ENCODE results near the gene ITGB1BP1. TPM values are rescaled to one million over a fixed set of nuclear protein-coding genes. Genes with fewer than 3 reads are reported as not detected.

Gene ITGB1BP1
- total RNA-seq, 1 experiment from 2014 or later: 36.7 TPM

DNA sequence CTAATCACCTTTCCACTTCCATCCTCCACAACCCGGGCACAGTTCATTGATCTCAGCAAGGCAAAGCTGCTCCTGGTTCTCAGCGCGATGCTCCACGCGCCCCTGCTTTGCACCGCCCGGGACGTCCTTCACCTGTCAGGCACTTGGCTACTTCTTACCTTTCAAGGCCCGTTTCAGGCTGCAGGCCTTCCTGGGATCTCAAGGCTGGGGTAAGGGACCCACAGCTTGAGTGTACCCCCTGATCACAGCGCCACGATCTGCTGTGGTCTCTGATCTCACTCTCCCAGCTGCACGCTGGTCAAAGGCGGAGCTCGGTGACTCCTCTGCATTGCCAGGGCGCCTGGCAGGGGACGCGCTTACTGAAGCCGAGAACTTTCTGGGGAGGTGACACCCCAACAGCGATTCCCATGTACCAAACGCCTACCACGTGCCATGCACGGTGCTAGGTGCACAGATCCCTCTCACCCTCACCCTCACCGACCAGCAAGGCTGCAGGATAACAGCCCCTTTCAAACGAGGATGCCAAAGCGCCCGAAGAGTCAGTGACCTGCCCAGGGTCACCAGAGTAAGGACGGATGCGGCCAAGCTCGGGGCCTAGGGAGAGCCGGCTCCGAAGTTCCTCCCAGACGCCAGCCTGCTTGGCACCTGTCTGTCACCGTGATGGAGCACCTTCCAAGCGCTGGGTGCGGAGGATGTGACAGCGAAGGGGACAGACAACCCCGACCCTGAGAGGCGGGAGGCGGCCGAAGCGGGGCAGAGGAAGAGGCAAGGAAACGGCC lies 818 bp downstream of the ITGB1BP1 start:
- Histone ChIP-seq H3K9me2 (replicated peaks; ENCODE audit: insufficient read depth, low read length) (no peaks in the 10 kb centered on the region), H3K9me3 (ENCODE audit: low read length) (no peaks in the 10 kb centered on the region), H3K4me2 (ENCODE audit: low read depth, low read length, poor library complexity, severe bottlenecking) (peak overlapping the region; percentile 74), H3K27me3 (ENCODE audit: low read length) (no peaks in the 10 kb centered on the region), H3K4me3 (ENCODE audit: low read length) (peak overlapping the region; percentile 92), H3K36me3 (ENCODE audit: insufficient read depth, low read length) (peaks cover 8% of the 10 kb centered on the region; the same call in 1 of the 2 replicates), H3K27ac (ENCODE audit: low read length) (no peak overlapping the region), H3K9ac (ENCODE audit: low read length) (peak overlapping the region; percentile 95), H4K20me1 (ENCODE audit: insufficient read depth, low read depth, low read length) (no peaks in the 10 kb centered on the region), H2AFZ (ENCODE audit: low read length) (peak overlapping the region; percentile 59), H3K79me2 (ENCODE audit: low read length) (peaks cover 94% of the 10 kb centered on the region), H3K4me1 (ENCODE audit: low read length) (peaks cover 34% of the 10 kb centered on the region)
- DNase-seq: peak; percentile 85

DNA sequence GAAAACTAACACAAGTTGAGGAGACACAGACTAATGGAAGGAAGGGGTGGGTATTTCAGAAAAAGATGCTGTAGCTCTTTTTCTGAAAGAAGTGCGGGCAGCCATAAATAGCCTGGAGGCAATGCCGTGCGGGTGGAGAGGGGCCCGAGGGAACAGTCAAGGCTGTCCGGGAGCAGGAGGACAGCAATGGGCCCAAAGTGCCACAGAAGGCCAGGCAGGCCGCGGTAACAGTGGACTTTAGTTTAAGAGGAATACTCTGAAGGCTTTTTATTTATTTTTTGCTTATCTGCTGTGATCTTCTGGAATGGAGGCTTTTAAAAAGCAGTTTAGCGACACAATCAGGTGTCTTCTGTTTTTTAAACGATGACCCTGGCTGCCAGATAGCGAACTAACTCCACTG lies 2.8 kb downstream of the ITGB1BP1 start:
- H2AFZ ChIP-seq (ENCODE audit: low read length): no peak overlapping the region
- H4K20me1 ChIP-seq (ENCODE audit: insufficient read depth, low read depth, low read length): no peaks in the 10 kb centered on the region
- H3K36me3 ChIP-seq (ENCODE audit: insufficient read depth, low read length): peaks cover 8% of the 10 kb centered on the region; the same call in 1 of the 2 replicates
- no peak overlapping the region for H3K27ac ChIP-seq (ENCODE audit: low read length)
- H3K4me1 ChIP-seq (ENCODE audit: low read length): peaks cover 29% of the 10 kb centered on the region
- H3K4me2 ChIP-seq (ENCODE audit: low read depth, low read length, poor library complexity, severe bottlenecking): no peak overlapping the region
- no peak overlapping the region for H3K9ac ChIP-seq (ENCODE audit: low read length)
- DNase-seq: no peak
- no peaks in the 10 kb centered on the region for H3K9me2 ChIP-seq (replicated peaks; ENCODE audit: insufficient read depth, low read length)
- H3K9me3 ChIP-seq (ENCODE audit: low read length): no peaks in the 10 kb centered on the region
- H3K4me3 ChIP-seq (ENCODE audit: low read length): no peak overlapping the region
- peaks cover 86% of the 10 kb centered on the region for H3K79me2 ChIP-seq (ENCODE audit: low read length)
- no peaks in the 10 kb centered on the region for H3K27me3 ChIP-seq (ENCODE audit: low read length)

DNA sequence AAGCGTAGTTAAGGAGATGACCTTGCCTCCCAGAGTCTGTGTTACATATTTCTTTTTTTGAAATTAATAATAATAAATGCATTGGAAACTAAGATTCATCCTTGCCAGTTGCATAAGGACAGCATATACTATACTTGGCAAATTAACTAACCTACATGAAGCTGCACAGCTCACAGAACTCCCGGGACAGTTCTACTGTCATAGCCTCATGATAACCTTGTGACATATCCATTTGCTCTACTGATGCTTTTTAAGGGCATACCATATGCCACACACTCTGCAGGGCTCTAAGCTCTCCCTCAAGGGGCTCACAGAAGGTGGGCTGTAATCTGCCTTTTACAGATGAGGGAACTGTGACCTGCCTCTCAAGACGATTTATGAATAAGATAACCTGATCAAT lies 3.8 kb downstream of the ITGB1BP1 start:
- H3K4me2 ChIP-seq (ENCODE audit: low read depth, low read length, poor library complexity, severe bottlenecking): peak overlapping the region; percentile 12
- DNase-seq: no peak
- H3K79me2 ChIP-seq (ENCODE audit: low read length): peaks cover 79% of the 10 kb centered on the region
- H3K9ac ChIP-seq (ENCODE audit: low read length): no peak overlapping the region
- no peaks in the 10 kb centered on the region for H3K9me2 ChIP-seq (replicated peaks; ENCODE audit: insufficient read depth, low read length)
- peaks cover 8% of the 10 kb centered on the region; the same call in 1 of the 2 replicates for H3K36me3 ChIP-seq (ENCODE audit: insufficient read depth, low read length)
- H3K4me3 ChIP-seq (ENCODE audit: low read length): no peak overlapping the region
- no peak overlapping the region for H2AFZ ChIP-seq (ENCODE audit: low read length)
- H3K27ac ChIP-seq (ENCODE audit: low read length): no peak overlapping the region
- H3K27me3 ChIP-seq (ENCODE audit: low read length): no peaks in the 10 kb centered on the region
- H3K9me3 ChIP-seq (ENCODE audit: low read length): no peaks in the 10 kb centered on the region
- H4K20me1 ChIP-seq (ENCODE audit: insufficient read depth, low read depth, low read length): no peaks in the 10 kb centered on the region
- peaks cover 20% of the 10 kb centered on the region for H3K4me1 ChIP-seq (ENCODE audit: low read length)

DNA sequence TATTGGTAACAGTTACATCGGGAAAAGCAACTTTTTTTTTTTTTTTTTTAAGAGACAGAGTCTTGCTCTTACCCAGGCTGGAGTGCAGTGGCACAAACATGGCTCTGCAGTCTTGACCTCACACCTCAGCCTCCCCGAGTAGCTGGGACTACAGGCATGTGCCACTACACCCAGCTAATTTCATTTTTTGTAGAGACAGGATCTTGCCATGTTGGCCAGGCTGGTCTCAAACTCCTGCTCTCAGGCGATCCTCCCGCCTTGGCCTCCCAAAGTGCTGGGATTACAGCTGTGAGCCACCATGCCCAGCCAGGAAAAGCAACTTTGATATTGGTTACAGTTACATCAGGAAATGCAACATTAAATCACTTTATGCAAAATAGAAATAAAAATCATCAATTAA lies 4.6 kb downstream of the ITGB1BP1 start:
- peaks cover 18% of the 10 kb centered on the region for H3K4me1 ChIP-seq (ENCODE audit: low read length)
- no peaks in the 10 kb centered on the region for H3K9me2 ChIP-seq (replicated peaks; ENCODE audit: insufficient read depth, low read length)
- peaks cover 8% of the 10 kb centered on the region; the same call in 1 of the 2 replicates for H3K36me3 ChIP-seq (ENCODE audit: insufficient read depth, low read length)
- no peak overlapping the region for H3K4me3 ChIP-seq (ENCODE audit: low read length)
- H3K27ac ChIP-seq (ENCODE audit: low read length): no peak overlapping the region
- H3K9ac ChIP-seq (ENCODE audit: low read length): no peak overlapping the region
- no peak for DNase-seq
- H3K4me2 ChIP-seq (ENCODE audit: low read depth, low read length, poor library complexity, severe bottlenecking): no peak overlapping the region
- H2AFZ ChIP-seq (ENCODE audit: low read length): no peak overlapping the region
- H3K79me2 ChIP-seq (ENCODE audit: low read length): peaks cover 75% of the 10 kb centered on the region
- H4K20me1 ChIP-seq (ENCODE audit: insufficient read depth, low read depth, low read length): no peaks in the 10 kb centered on the region
- no peaks in the 10 kb centered on the region for H3K27me3 ChIP-seq (ENCODE audit: low read length)
- H3K9me3 ChIP-seq (ENCODE audit: low read length): no peaks in the 10 kb centered on the region

DNA sequence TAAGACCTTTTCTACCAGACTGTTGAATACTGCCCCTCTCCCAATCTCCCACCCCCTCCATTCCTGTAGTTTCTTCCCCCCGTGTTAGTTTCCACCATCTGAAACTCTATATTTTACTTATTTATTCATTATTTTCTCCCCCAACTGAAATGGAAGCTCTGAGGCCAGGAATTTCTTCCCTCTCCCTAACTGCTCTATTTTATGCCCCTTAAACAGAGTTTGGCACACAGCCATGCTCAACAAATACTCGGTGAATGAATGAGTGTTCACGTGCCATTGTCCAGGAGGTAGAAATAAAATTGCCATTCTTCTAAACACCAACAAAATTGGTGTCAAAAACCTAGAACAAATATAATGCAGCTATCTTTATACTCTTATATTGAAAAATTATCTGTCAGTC lies 5.6 kb downstream of the ITGB1BP1 start:
- Histone ChIP-seq H3K27me3 (ENCODE audit: low read length) (no peaks in the 10 kb centered on the region), H3K4me3 (ENCODE audit: low read length) (no peak overlapping the region), H3K4me2 (ENCODE audit: low read depth, low read length, poor library complexity, severe bottlenecking) (no peak overlapping the region), H4K20me1 (ENCODE audit: insufficient read depth, low read depth, low read length) (no peaks in the 10 kb centered on the region), H2AFZ (ENCODE audit: low read length) (no peak overlapping the region), H3K27ac (ENCODE audit: low read length) (no peak overlapping the region), H3K9ac (ENCODE audit: low read length) (no peak overlapping the region), H3K4me1 (ENCODE audit: low read length) (peaks cover 18% of the 10 kb centered on the region), H3K36me3 (ENCODE audit: insufficient read depth, low read length) (peaks cover 12% of the 10 kb centered on the region; the same call in 1 of the 2 replicates), H3K79me2 (ENCODE audit: low read length) (peaks cover 74% of the 10 kb centered on the region), H3K9me3 (ENCODE audit: low read length) (no peaks in the 10 kb centered on the region), H3K9me2 (replicated peaks; ENCODE audit: insufficient read depth, low read length) (no peaks in the 10 kb centered on the region)
- DNase-seq: no peak

DNA sequence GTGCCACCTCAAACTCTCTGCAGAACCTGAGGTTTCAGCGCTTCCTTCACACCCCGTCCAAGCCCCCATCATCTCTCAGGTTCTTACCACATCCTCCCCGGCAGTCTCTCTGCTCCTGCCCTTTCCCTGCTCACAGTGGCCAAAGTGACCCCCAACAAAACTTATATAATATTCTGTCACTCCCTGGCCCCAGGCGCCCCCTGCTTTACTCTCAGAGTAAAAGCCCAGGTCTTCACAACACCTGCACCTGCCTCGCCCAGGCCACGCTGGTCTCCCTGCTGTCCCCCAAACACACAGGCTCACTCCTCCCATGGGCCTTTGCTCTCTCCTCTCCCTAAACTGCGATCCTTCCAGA lies 6.4 kb downstream of the ITGB1BP1 start:
- H3K27ac ChIP-seq (ENCODE audit: low read length): no peak overlapping the region
- H3K9me3 ChIP-seq (ENCODE audit: low read length): no peaks in the 10 kb centered on the region
- H3K9ac ChIP-seq (ENCODE audit: low read length): no peak overlapping the region
- no peak overlapping the region for H3K4me3 ChIP-seq (ENCODE audit: low read length)
- peaks cover 14% of the 10 kb centered on the region; the same call in 1 of the 2 replicates for H3K36me3 ChIP-seq (ENCODE audit: insufficient read depth, low read length)
- peaks cover 13% of the 10 kb centered on the region for H3K4me1 ChIP-seq (ENCODE audit: low read length)
- DNase-seq: no peak
- H2AFZ ChIP-seq (ENCODE audit: low read length): no peak overlapping the region
- H3K9me2 ChIP-seq (replicated peaks; ENCODE audit: insufficient read depth, low read length): no peaks in the 10 kb centered on the region
- H4K20me1 ChIP-seq (ENCODE audit: insufficient read depth, low read depth, low read length): no peaks in the 10 kb centered on the region
- peaks cover 67% of the 10 kb centered on the region for H3K79me2 ChIP-seq (ENCODE audit: low read length)
- H3K27me3 ChIP-seq (ENCODE audit: low read length): no peaks in the 10 kb centered on the region
- no peak overlapping the region for H3K4me2 ChIP-seq (ENCODE audit: low read depth, low read length, poor library complexity, severe bottlenecking)

DNA sequence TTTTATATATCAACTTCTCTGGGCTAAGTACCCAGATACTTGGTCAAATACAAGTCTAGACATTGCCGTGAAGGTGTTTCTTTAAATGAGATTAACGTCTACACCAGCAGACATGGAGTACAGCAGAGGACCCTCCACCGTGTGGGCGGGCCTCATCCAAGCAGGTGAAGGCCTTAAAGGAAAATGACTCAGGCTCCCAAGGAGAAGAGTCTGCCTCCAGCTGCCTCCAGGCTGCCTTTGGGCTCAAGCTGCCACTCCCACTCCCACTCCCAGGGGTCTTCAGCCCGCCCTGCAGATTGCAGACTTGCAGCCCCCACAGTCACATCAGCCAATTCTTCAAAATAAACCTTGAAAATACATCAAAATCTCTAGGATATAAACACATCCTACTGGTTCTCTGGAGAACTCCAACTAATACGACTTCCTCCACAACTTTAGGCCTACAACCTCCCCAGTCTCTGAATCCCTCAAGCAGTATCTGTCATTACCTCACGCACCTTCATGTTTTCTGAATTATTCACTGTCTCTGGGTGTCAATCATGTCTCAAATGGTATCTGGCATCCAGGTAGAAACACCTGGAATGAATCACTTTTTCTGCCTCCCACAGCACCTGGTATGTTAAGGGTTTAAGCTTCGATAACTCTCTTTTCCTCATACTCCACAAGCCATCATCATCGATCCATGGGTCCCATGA lies 6.9 kb downstream of the ITGB1BP1 start:
- H2AFZ ChIP-seq (ENCODE audit: low read length): no peak overlapping the region
- H4K20me1 ChIP-seq (ENCODE audit: insufficient read depth, low read depth, low read length): no peaks in the 10 kb centered on the region
- no peaks in the 10 kb centered on the region for H3K9me2 ChIP-seq (replicated peaks; ENCODE audit: insufficient read depth, low read length)
- H3K79me2 ChIP-seq (ENCODE audit: low read length): peaks cover 62% of the 10 kb centered on the region
- H3K27ac ChIP-seq (ENCODE audit: low read length): no peak overlapping the region
- no peak overlapping the region for H3K4me3 ChIP-seq (ENCODE audit: low read length)
- H3K27me3 ChIP-seq (ENCODE audit: low read length): no peaks in the 10 kb centered on the region
- no peak overlapping the region for H3K4me2 ChIP-seq (ENCODE audit: low read depth, low read length, poor library complexity, severe bottlenecking)
- no peak overlapping the region for H3K9ac ChIP-seq (ENCODE audit: low read length)
- H3K36me3 ChIP-seq (ENCODE audit: insufficient read depth, low read length): peaks cover 14% of the 10 kb centered on the region; the same call in 1 of the 2 replicates
- DNase-seq: no peak
- peaks cover 8% of the 10 kb centered on the region for H3K4me1 ChIP-seq (ENCODE audit: low read length)
- H3K9me3 ChIP-seq (ENCODE audit: low read length): no peaks in the 10 kb centered on the region

DNA sequence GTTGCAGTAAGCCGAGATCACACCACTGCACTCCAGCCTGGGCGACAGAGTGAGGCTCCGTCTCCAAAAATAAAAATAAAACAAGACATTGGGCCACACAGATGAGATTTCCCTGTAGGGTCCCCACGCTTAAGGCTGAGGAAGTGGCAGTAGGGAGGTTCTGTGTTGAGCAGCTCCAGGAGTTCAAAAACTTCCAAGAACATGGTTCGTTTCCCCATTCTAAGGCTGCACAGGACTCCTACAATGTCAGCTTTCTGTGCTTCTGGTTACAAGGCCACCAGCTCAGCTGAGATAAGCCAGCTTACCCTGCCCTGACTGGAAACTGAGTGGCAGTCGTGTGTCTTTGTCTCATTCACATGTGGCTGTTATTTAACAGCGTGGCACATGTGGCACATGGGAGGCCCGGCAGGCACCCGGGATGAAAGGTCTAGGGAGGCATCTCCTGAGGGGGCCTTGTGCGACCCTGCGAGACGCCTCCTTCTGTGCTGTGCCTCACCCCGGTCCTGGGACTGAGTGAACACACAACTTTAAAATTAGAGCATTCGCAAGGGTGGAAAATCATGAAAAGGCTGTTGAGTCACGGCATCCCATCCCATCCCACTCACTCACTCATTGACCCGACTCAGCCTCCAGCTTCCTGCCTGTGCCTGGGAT lies 7.7 kb downstream of the ITGB1BP1 start:
- Histone ChIP-seq H3K36me3 (ENCODE audit: insufficient read depth, low read length) (peaks cover 20% of the 10 kb centered on the region; the same call in 1 of the 2 replicates), H4K20me1 (ENCODE audit: insufficient read depth, low read depth, low read length) (no peaks in the 10 kb centered on the region), H3K27me3 (ENCODE audit: low read length) (no peaks in the 10 kb centered on the region), H2AFZ (ENCODE audit: low read length) (no peak overlapping the region), H3K9me2 (replicated peaks; ENCODE audit: insufficient read depth, low read length) (no peaks in the 10 kb centered on the region), H3K9me3 (ENCODE audit: low read length) (no peaks in the 10 kb centered on the region), H3K4me2 (ENCODE audit: low read depth, low read length, poor library complexity, severe bottlenecking) (no peak overlapping the region), H3K4me3 (ENCODE audit: low read length) (no peak overlapping the region), H3K27ac (ENCODE audit: low read length) (no peak overlapping the region), H3K79me2 (ENCODE audit: low read length) (peaks cover 55% of the 10 kb centered on the region), H3K4me1 (ENCODE audit: low read length) (peaks cover 6% of the 10 kb centered on the region), H3K9ac (ENCODE audit: low read length) (no peak overlapping the region)
- no peak for DNase-seq
